Skeletal muscle satellite cell (primary cell): ENCODE measurements around the gene GPHB5.
"Not testable (repeated sequence)": the region's sequence is repeated elsewhere in the genome, so short reads cannot be mapped to it uniquely, and the experiment has no call there.

Experiments
- H3K27me3 ChIP-seq: 2 replicates; pipeline ENCODE4 v1.7.0; 2013; ENCODE audit warnings: low read length; ENCODE audit not compliant: control insufficient read depth, insufficient read depth
- H3K36me3 ChIP-seq: 2 replicates; pipeline ENCODE4 v1.7.0; 2013; ENCODE audit warnings: mild to moderate bottlenecking, control low read depth, low read length; ENCODE audit not compliant: insufficient read depth
- H3K4me1 ChIP-seq: 2 replicates; pipeline ENCODE4 v1.7.0; 2013; ENCODE audit warnings: low read length; ENCODE audit not compliant: control insufficient read depth, insufficient read depth
- H3K4me2 ChIP-seq: 2 replicates; pipeline ENCODE4 v1.7.0; 2013; ENCODE audit warnings: mild to moderate bottlenecking, low read length
- H3K4me3 ChIP-seq: 2 replicates; pipeline ENCODE4 v1.7.0; 2013; ENCODE audit warnings: low read length
- H3K9ac ChIP-seq: 2 replicates; pipeline ENCODE4 v1.7.0; 2013; ENCODE audit warnings: mild to moderate bottlenecking, low read depth, low read length, moderate library complexity
- H3K9me3 ChIP-seq: replicated peaks from 2 replicates; pipeline ENCODE4 v1.7.0; 2013; ENCODE audit warnings: mild to moderate bottlenecking, control low read depth, low read length

Gene GPHB5

DNA sequence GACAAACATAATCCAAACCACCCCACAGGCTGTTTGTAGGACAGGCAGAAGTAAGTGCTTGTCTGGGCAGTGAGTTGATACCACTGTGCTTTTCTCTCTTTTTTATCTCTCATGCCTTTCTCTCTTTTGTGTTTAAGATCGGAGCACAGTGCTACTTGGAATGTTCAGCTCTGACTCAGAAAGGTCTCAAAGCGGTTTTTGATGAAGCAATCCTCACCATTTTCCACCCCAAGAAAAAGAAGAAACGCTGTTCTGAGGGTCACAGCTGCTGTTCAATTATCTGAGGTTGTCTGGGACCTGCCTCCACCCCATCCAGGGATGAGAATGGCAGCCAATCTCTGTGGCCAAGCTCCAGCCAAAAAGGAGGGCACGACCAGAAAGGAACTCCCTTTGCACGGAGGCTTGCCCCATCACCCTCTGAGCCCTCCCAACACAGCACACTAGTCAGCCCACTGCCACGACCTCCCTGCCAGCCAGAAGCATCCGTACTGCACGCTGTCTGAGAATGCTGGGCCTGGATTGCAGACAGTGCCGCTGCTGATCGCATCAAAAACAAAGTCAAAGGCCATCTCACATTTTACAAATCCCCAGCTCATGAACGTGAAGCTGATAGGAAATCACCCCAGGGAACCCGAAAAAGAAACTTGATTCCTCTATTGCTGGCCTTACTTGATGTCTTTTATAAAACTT, 27.8 kb downstream of the GPHB5 start:
- no peak overlapping the region for H3K4me2 ChIP-seq
- peaks cover 15% of the 10 kb centered on the region for H3K27me3 ChIP-seq
- H3K4me1 ChIP-seq: no peaks in the 10 kb centered on the region
- no peak overlapping the region for H3K4me3 ChIP-seq
- no peaks in the 10 kb centered on the region for H3K9me3 ChIP-seq
- no peaks in the 10 kb centered on the region for H3K36me3 ChIP-seq
- no peak overlapping the region for H3K9ac ChIP-seq

- no peak overlapping the region for H3K9ac ChIP-seq
- no peak overlapping the region for H3K4me3 ChIP-seq
- H3K9me3 ChIP-seq: no peaks in the 10 kb centered on the region
- no peaks in the 10 kb centered on the region for H3K36me3 ChIP-seq
- peaks cover 20% of the 10 kb centered on the region for H3K27me3 ChIP-seq
- no peaks in the 10 kb centered on the region for H3K4me1 ChIP-seq
- H3K4me2 ChIP-seq: no peak overlapping the region
Observed at GRCh38 chr14:63288853-63289252, 29.9 kb downstream of the GPHB5 start.

- Histone ChIP-seq H3K9me3 (no peaks in the 10 kb centered on the region), H3K4me2 (no peak overlapping the region), H3K4me1 (no peaks in the 10 kb centered on the region), H3K27me3 (peaks cover 26% of the 10 kb centered on the region), H3K36me3 (no peaks in the 10 kb centered on the region), H3K4me3 (no peak overlapping the region), H3K9ac (no peak overlapping the region)
Observed at GRCh38 chr14:63287666-63288483, 30.9 kb downstream of the GPHB5 start.

DNA sequence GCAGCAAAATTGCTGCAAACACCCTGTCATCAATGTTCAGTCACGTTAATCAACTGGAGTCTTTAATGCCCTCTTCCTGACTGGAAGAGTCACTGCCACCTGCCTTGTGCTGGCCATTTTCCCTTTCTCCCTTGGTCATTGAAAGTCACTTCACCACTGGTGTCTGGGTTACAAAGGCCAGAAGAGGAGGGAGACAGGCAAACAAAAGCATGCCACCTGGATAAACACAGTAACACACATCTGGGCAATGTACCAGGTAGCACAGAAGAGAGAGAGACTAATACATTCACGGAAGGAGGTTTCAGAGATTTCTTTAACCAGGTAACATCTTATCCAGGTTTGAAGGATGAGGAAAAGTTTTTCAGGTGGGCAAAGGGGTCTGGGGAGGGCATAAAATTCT, 32.7 kb downstream of the GPHB5 start:
- H3K9ac ChIP-seq: no peak overlapping the region
- H3K4me2 ChIP-seq: no peak overlapping the region
- H3K27me3 ChIP-seq: peaks cover 28% of the 10 kb centered on the region
- no peaks in the 10 kb centered on the region for H3K36me3 ChIP-seq
- H3K4me1 ChIP-seq: no peaks in the 10 kb centered on the region
- no peak overlapping the region for H3K4me3 ChIP-seq
- no peaks in the 10 kb centered on the region for H3K9me3 ChIP-seq

DNA sequence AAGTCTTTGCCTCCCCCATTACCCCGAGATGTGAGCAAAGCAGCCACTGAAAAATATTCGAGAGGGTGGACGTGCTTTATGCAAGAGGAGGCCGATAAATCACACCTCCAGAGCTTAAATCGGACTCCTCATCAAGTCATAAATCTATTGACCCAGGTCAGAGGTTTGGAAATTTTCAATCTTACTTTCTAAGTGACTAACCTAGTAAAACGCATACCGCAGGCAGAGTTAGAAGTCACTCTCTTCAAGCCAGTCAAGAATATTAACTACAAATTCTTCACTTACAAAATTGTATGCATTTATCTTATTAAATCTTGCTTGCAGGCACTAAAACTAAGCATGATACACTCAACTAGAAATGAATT, 34.9 kb downstream of the GPHB5 start:
- Histone ChIP-seq H3K4me1 (no peaks in the 10 kb centered on the region), H3K4me3 (no peak overlapping the region), H3K9ac (no peak overlapping the region), H3K4me2 (no peak overlapping the region), H3K9me3 (no peaks in the 10 kb centered on the region), H3K36me3 (no peaks in the 10 kb centered on the region), H3K27me3 (peaks cover 31% of the 10 kb centered on the region)

DNA sequence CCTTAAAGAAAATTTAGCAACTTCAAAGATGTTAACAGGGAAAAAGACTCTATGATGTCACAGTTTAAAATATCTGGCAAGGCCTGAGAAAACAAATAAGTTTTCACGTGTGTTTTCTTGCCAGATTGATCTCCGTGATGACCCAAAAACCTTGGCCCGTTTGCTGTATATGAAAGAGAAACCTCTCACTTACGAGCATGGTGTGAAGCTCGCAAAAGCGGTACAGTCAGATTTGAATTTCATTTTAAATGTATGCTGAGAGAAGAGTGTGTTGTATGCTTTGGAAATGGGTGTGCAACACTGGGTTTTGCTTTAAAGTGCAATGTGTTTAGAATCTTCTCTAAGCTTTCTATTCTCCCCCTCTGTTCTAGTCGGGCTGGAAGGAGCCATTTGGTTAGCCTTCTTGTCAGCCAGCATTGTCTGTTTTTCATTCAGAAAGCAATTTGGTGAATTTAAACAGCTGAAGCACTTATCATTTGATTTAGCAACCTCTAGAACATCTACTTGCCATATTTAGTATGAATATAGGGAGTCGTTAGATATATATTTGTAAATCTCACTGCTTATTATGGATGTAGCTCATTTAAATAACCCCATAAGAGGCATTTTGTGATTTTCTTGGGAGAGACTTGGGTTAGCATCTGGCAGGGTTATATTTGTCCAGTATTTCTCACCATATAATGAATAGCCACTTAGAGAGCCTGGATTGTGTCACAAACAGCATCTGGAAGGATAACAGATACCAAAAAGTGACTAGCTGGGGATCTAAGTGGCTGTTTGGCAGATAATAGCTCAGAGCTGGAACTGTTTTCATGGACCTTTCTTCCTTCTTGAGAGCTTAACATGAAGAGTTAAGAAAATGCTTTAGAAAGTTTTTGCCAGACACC, 35.5 kb downstream of the GPHB5 start:
- Histone ChIP-seq H3K4me3 (no peak overlapping the region), H3K36me3 (no peaks in the 10 kb centered on the region), H3K9ac (no peak overlapping the region)

GRCh38 chr14:63279933-63280332, 38.8 kb downstream of the GPHB5 start:
- H3K9me3 ChIP-seq, H3K36me3 ChIP-seq, H3K4me1 ChIP-seq, H3K4me3 ChIP-seq, H3K4me2 ChIP-seq, H3K9ac ChIP-seq: not testable (repeated sequence)
- H3K27me3 ChIP-seq: peaks cover 14% of the 10 kb centered on the region

More for the DNA sequence above, 35.5 kb downstream of the GPHB5 start:
- H3K4me1 ChIP-seq: no peaks in the 10 kb centered on the region
- peaks cover 31% of the 10 kb centered on the region for H3K27me3 ChIP-seq
- peak overlapping the region; percentile 49 for H3K4me2 ChIP-seq
- H3K9me3 ChIP-seq: no peaks in the 10 kb centered on the region

DNA sequence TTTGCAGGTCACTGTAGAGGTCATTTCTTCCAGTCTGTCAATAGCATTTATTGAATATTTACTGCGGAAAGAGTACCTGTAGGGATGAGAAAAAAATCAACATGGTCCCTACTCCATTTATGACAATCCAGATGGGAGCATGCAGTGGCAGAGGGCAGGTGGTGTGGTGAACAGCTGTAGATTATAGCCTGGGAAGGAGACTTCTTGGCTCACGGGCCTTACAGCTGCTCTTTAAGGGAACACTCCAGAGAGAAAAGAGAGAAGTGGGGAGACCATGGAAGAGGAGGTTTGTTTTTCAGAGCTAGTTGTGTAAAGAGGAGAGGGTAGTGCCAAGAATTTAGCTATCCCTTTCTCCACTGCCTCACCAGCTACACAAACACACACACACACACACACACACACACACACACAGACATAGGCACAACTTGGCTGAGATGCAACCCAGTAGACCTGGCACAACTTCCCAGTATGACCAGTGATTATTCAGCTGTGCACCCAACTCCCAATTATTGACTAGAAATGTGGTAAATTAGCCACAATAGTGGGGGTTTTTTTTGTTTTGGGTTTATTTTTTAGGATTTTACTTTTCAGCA, 41.0 kb downstream of the GPHB5 start:
- no peaks in the 10 kb centered on the region for H3K36me3 ChIP-seq
- H3K27me3 ChIP-seq: peaks cover 18% of the 10 kb centered on the region
- no peak overlapping the region for H3K9ac ChIP-seq
- H3K4me3 ChIP-seq: no peak overlapping the region
- H3K4me1 ChIP-seq: no peaks in the 10 kb centered on the region
- no peak overlapping the region for H3K4me2 ChIP-seq
- no peaks in the 10 kb centered on the region for H3K9me3 ChIP-seq

DNA sequence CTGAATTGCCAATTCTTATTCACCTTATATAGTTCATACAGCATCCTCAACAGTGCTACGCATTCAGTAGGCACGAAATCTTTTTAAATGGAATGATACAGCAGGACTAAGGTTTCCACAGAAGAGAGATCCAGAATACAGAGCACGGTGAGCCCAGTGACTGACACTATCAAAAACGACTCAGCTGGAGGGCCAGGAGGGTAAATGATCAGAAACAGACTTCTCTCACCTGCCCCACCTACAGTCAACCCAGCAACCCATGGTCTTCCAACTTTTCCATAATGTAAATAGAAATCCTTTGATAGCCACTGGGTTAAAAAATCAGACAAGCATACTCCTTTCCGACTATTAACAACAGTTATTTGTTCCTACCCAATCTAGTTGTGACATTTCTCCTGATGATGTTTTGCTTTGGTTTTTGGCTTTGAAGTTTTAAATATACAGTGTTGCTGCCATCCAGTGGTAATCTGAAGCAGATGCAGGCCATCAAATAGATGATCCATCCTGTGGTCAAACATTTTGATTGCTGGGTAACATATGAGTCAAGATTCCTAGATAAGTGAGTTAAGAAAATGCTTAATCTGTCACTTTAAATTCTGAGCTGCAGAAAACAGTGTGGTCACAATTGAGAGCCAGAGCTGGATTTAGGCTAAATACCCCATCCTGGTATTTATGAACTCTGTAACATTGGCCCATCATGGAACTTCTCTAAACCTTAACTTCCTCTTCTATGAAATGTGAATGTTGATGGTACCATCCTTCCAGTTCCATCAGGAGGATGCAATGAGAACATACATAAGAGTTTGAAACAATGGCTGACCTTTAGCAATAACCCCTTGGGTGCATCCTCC, 42.0 kb downstream of the GPHB5 start:
- no peak overlapping the region for H3K9ac ChIP-seq
- no peaks in the 10 kb centered on the region for H3K4me1 ChIP-seq
- no peaks in the 10 kb centered on the region for H3K9me3 ChIP-seq
- peaks cover 18% of the 10 kb centered on the region for H3K27me3 ChIP-seq
- H3K36me3 ChIP-seq: no peaks in the 10 kb centered on the region
- H3K4me3 ChIP-seq: no peak overlapping the region
- H3K4me2 ChIP-seq: no peak overlapping the region

DNA sequence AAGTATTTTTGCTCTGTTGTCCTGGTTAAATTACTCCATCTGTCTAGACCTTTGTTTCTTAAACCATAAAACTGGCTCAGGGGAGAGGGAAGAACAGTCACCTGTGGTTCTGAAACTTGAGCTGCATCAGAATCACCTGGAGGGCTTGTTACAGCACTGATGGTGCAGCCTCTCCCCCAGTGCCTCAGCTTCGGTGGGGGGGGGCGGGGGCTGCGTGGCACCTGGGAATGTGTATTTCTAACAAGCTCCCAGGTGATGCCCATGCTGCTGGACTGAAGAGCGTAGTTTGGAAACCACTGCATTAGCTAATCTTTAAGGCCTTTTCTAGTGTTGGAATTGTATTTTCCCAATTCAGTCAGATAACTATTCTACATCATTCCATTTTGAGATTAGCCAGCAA, 42.7 kb downstream of the GPHB5 start:
- H3K9me3 ChIP-seq: no peaks in the 10 kb centered on the region
- no peak overlapping the region for H3K4me2 ChIP-seq
- no peaks in the 10 kb centered on the region for H3K36me3 ChIP-seq
- H3K4me1 ChIP-seq: no peaks in the 10 kb centered on the region
- peaks cover 16% of the 10 kb centered on the region for H3K27me3 ChIP-seq
- H3K9ac ChIP-seq: no peak overlapping the region
- H3K4me3 ChIP-seq: no peak overlapping the region
